Measurements from ENCODE around the gene PHTF2.

Gene PHTF2

DNA sequence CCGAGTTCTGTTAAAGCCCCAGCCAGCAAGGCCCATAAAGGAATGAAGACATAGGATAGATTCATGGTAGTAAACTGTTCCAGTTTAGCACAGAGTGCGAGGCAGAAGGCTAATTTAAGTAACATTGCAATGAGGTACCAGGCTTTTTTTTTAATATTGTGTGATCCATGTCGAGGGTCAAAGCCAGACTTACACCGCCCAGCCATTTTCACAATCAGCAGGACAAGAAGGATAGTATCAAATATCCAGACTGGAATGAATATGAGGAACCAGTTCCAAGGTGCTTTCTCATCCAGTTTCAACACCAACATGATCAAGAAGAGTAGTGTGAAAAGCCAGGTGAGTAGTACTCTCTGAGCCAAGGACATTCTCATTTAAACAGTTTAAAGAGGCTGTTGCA lies 4.6 kb upstream of the PHTF2 start:
- DNase-seq (ENCODE audit: low read depth in 2 of 2): no peak

DNA sequence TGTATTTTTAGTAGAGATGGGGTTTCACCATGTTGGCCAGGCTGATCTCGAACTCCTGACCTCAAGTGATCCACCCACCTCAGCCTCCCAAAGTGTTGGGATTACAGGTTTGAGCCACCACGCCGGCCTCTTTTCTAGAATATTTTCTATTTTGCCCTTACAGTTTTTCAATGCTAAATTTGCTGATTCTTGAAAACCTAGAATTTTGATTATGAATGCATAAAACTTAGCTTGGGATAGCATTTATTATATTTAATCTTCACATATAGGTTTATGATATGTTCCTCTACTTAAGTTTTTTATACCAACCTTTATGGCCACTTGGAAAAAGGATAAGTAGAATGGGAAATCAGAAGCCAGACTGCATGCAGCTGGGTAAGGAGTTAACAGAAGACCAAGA lies 2.5 kb upstream of the PHTF2 start:
- DNase-seq (ENCODE audit: low read depth in 2 of 2): no peak

DNA sequence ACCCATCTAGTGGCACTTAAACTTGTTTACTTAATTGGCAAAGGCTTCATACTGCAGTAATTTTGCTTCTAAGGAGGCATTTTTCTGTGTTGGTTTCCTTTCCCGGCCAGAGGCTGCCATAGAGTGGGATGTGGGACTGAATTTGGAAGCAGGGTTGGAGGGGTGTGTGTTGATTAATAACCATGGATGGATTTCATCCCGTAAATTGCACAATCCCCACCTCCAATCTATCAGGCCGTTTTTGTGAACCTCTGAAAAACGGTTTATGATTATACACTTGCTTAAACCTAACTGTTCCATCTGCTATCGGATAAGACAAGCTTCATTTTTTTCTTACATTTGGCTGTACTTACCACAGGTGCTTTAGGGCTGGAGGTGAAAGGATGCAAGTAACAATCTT lies 1.6 kb upstream of the PHTF2 start:
- no peak for DNase-seq (ENCODE audit: low read depth in 2 of 2)

DNA sequence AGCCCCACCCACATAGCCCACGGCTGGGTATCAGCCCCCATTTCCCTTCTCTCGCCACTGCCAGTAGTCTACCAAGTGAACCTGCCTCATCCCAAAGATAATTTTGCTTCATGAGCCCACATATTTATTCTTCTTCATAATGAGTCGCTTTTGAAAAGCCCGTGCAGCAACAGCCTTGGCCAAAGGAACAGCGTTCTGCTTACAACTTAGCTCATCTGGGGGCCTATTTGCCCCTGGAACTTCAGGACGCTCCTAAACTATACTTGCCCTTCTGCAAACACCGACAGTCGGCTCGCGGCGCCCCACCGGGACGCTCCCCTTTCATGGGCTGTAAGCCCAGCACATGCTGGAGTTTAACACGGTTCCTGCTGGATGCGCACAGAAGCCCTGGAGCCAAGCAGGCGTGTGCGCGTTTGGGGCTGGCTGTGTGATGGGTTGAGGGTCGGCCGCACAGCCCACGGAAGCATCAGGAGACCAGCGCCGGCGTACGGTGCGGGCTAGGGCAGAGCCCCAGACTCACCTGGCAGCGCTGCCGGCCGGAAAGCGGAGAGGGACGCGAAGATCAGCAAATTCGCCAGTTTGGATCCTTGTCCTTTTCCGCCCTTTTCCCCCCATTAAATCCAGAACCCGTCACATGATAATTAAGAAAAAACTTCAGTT lies 709 bp upstream of the PHTF2 start:
- DNase-seq (ENCODE audit: low read depth in 2 of 2): no peak

DNA sequence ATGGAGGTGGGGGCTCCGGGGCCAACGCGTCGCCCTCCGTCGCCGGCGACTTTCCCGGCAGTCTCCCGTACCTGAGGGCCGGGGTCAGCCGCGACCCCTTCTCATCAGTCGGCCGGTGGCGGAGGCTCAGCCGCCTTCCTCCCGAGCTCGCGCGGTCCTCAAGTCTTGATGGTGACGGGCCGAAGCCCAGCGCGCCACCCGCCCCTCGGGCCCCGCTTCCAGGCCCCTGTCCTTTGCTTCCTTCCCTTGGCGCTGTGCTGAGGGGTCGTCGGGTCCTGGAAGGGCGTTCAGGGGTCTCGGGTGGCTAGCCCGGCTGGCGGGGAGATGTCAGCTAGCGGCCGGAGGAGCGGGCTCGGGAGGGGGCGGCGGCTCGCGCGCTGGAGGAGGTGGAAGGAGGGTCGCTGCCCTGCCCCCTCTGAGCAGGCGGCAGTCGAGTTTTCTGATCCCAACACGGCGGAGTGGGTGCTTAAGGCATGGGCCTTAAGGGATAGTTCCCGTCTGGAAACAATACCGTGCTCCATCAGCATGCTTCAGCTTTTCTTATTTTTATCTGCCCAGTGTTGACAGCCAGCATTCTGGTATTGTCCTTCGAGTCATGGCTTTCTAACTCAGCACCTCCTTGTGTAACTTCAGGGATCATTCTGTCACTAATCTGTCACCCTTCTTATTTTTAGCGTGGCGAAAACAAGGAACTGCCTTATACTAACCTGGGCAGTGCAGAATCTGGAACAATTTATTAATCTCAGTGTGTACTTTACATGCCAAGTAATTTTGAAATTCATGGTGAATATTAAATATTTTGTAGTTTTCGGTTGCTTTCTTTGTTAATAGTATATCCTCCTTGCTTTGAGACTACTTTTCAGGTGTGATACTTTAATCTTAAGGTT lies 748 bp downstream of the PHTF2 start:
- peak in 1 of 2 donors; percentile 15 for DNase-seq (ENCODE audit: low read depth in 2 of 2)

DNA sequence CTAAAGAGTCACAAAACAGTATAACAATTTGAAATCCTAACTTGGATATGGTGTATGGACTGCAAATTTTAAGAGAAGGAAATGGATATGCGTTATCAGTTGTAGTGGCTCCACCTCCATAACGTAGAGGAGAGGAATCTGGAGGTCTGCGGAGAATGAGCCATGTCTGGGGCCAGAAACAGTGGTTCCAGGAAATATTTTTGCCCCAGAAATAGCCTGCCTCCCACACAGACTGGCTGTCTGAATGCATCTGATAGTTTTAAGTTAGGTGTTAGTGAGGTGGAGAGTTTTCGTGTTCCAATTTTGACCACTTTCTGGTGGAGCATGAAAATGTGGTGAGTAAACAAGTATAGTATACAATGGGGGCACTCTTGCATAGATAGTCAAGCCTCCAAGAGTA lies 1.6 kb downstream of the PHTF2 start:
- no peak for DNase-seq (ENCODE audit: low read depth in 2 of 2)

DNA sequence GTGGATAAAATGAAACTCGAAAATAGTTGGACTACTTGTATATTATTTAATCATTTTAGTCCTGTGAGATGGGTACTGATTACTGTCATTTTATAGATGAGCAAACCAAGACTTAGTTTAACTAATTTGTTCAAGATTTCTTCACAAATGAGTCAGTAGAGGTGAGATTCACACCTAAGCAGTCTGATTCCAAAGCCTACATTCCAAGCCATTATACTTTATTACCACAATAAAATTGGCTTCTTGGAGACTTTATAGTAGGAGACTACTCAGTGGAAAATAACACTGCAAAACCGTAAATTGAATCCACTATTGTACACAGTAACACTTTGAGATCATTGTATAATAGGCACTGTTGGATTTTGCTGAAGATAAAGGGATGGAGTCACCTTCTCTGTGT lies 2.2 kb downstream of the PHTF2 start:
- no peak for DNase-seq (ENCODE audit: low read depth in 2 of 2)

DNA sequence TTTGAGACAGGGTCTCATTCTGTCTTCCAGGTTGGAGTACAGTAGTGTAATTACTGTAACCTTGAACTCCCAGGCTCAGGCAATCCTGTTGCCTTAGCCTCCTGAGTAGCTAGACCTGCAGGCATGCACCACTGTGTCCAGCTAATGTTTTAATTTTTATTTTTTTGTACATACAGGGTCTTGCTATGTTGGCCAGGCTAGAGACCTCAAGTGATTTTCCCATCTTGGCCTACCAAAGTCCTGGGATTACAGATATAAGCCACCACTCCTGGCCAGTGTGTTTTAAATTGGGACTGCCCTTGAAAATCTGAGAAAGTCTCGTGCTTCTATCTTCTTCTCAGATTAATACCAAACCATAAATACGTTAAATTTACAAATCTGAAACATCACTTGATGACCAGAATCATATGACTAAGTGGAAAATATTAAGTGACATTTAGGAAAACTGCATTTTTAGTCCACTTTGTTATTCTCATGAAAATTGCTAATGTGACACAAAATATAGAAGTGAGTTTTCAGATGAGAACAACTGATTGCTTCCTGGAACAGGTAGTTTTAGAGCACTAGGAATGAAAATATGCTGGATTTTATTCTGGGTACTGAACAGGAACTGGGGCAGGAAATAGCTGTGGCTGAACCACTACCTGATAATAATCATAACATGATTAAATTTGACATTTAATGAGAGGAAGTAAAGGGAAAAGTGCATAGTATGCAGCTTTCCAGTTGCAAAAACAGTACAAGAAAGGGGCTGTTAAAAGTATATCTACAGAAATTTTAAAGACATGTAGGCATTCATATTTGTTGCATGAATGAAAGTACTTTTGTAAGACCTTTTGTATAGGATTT lies 4.2 kb downstream of the PHTF2 start:
- no peak for DNase-seq (ENCODE audit: low read depth in 2 of 2)

DNA sequence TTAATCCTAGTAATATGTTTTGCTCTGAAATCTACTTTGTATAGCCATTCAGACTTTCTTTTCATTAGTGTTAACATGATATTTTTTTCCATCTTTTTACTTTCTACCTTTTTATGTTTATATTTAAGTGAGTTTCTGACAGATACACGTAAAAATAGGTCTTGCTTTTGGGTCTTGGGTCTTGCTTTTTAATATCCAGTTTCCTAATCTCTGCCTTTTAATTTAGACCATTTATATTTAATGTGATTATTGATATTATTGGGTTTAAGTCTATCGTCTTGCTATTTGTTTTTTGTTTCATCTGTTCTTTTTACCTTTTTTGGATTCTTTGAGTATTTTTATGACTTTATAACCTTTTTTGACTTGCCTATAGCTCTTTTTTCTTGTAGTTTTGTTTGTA lies 7.9 kb downstream of the PHTF2 start:
- DNase-seq (ENCODE audit: low read depth in 2 of 2): no peak

DNA sequence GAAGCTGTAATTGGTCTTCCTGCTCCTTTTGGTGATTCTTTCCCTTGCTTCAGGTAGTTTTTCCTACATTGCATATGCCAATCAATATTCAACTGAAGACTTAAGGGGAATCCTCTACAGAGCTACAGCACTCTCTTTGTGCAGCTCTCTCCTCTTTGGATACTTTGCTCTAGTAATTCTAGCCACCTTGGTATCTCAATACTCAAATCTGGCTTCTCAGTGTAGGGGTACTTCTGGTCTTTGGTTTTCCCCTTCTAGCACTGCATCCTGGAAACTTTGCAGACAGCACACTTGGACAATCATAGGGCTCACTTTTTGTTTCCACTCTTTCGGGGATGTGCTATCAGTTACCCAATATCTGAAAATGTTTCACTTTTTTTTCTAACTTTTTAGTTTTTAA lies 9.9 kb downstream of the PHTF2 start:
- no peak for DNase-seq (ENCODE audit: low read depth in 2 of 2)

DNA sequence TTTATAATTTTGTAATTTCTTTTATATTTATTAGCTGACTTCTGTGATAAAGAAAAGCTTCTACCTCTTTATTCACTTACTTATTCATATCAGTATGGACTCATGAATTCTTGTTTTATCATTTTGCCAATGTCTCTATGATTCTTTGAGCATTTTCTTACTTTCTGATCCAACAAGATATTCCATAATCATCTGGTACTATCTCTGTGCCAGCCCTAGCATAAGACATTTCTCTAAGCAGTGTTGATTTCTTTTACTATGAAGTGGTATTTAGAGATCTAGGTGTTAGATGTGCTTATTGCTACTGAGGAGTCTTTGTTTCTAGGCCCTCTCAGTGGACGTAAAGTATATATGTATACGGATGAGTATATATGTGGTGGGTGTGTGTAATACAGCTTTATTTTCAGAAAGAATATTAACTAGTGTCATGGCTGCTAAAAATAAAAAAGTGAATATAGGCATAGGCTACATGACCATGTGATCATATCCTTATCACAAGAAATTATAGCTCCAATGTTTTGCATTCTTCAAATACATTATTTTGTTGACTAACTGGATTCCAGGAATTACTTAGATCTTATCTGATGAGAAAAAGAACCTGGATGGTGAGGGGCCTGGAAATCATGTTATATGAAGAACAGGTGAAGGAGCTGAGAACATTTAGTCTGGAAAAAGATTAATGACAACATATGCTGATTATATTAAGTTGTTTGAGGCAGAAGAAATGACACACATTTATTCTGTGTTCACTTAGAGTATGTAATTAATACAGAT lies 13.1 kb downstream of the PHTF2 start:
- DNase-seq (ENCODE audit: low read depth in 2 of 2): no peak

DNA sequence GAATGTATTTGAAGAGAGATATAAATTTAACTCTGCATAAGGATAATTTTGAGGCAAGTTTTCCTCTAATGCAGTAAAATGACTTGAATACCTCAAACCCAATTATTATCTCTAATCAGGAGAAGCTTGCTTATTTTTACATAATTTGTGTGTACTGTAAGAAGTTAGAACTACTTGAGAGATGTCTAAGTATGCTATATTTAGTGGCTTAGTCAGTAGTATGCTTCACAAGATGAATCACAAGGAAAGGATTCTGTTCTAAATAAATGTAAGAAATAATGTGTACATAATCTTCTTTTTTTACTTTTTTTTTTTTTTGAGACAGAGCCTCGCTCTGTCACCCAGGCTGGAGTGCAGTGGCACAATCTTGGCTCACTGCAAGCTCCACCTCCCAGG lies 13.7 kb downstream of the PHTF2 start:
- DNase-seq (ENCODE audit: low read depth in 2 of 2): no peak

DNA sequence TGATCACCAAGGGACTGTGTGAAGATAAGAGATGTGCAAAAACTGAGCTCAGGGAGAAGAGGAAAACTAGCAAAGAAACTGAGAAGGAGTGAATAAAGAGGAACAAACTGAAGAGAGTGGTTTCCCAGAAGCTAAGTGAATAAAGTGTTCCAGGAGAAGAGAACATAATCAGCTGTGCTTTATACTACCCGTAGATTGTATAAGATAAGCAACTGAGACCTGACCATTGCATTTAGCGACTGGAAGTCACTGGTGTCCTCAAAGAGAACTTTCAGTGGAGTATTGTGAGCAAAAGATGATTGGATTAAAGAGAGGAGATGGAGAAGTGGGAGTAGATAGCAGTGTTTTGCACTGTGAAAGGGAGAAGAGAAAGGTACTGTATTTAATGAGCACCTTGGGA lies 14.6 kb downstream of the PHTF2 start:
- DNase-seq (ENCODE audit: low read depth in 2 of 2): no peak

DNA sequence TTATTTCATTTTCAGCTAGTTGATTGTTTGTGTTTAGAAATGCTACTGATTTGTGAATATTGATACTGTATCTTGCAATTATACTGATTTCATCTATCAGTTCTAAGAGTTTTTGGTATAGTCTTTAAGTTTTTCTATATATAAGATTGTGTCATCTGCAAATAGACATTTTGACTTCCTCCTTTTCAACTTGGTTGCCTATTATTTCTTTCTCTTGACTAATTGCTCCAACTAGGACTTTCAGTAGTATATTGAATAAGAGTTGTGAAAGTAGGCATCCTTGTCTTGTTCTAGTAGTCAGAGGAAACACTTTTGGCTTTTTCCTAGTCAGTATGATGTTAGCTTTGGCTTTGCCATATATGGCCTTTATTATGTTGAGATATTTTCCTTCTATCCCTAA lies 20.4 kb downstream of the PHTF2 start:
- no peak for DNase-seq (ENCODE audit: low read depth in 2 of 2)

DNA sequence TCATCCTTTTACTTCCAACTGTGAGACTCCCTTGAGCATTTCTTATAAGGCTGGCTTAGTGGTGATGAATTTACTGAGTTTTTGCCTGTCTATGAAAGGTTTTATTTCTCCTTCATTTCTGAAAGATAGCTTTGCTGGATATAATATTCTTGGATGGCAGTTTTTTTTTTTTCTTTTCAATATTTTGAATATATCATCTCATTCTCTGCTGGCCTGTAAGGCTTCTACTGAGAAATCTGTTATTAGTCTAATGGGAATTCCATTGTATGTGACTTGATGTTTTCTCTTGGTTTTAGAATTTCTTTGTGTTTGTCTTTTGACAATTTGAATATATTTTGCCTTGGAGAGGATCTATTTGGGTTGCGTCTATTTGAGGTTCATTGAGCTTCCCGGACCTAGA lies 22.4 kb downstream of the PHTF2 start:
- no peak for DNase-seq (ENCODE audit: low read depth in 2 of 2)

DNA sequence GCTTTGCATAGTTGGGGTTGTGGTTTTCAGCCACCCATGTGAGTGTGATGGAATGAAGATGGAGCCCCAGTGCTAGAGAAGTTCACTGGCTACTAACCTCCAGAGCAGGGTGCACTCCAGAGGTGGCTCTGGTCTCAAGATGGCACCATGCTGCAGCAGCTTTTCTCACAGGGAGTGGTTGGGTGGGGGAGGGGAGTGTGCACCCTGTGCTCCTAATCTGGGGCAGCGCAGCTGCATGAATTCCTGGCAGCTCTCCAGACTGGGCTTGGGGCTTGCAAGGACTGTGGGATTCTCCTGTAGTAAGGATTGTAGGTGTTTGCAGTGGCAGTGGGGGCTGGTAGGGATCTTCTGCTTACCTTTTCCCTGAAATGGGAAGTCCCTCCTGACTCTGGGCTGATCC lies 23.7 kb downstream of the PHTF2 start:
- DNase-seq (ENCODE audit: low read depth in 2 of 2): no peak

DNA sequence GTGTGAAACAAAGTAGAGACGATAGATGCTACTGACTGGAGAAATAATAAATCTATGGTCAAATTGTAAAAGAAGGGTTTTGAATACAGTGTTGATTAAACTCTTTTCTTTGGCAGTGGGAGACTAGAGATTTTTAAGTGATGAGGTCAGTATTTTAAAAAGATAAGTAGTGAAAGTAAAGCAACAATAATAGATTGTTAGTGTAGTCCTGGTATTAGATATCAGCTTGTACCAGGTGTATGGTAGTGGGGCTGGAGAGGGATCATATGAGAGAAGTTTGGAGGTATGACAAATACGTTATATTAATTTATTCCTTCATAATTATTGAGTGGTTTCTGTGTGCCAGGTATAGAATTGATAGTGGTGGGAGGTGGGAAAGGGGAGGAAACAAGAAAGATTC lies 25.2 kb downstream of the PHTF2 start:
- no peak for DNase-seq (ENCODE audit: low read depth in 2 of 2)

DNA sequence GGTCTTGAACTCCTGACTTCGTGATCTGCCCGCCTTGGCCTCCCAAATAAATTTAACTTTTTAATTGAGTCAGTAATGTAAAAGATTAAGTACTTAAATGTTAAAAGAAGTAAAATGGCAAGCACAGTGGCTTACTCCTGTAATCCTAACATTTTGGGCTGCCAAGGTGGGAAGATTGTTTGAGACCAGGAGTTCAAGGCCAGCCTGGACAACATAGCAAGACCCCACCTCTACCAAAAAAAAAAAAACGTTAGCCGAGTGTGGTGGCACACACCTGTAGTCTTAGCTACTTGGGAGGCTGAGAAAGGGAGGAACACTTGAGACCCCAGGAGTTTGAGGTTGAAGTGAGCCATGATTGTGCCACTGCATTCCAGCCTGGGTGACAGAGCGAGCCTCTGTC lies 26.1 kb downstream of the PHTF2 start:
- DNase-seq (ENCODE audit: low read depth in 2 of 2): no peak

DNA sequence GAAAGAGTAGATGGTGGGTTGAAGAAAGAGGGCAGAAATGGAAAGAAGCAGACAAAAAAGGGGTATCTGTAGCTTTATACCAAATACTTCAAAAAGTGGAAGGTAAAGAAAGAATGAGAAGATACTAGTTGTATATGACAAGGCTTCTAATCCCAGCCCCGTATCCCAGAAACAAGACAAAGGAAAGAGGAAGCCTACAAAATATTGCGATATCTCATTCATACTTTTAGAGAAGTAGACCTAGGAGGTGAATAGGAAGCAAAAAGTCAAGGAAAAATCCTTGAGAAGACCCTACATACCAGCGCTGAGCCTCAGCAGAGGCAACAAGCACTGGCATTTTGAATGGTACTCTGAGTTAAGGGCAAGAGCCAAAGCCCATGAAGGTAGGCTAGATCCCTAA lies 26.6 kb downstream of the PHTF2 start:
- DNase-seq (ENCODE audit: low read depth in 2 of 2): no peak

DNA sequence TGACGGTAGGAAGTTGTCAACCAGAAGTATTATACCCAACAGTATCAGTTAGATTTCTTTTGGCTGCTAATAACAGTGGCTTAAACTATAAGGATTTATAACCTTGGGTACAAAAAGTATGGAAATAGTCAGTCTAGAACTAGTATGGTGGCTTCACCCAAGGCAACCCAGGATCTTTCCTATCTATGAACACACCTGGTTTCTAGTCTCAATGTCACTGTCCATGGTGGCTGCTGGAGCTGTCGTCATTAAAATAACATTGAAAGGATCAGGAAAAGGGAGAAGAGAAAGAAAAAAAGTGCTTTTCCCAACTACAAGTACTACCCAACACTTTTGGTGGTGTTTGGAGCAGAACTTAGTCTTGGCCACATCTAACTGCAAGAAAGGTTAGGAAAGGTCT lies 27.7 kb downstream of the PHTF2 start:
- no peak for DNase-seq (ENCODE audit: low read depth in 2 of 2)

DNA sequence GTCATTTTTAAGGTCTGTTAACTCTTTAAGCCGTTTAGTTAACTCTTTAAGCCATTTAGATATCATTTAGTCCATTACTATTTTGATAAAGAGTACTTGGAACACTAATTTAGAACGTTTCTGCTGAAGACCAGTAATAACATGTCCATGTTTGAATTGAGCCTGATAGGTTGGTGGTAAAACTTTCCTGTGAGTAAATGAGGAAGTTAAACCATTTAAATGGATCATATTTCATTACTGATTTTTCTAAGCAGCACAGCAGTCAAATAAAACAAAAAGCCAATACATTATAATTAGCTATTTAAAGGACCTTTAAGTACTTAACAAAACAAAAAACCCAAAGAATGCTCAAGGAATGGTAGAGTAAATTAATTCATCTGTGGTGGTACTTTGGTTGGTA lies 29.4 kb downstream of the PHTF2 start:
- no peak for DNase-seq (ENCODE audit: low read depth in 2 of 2)

Measured in stimulated activated CD8-positive, alpha-beta memory T cell treated with anti-CD3 and anti-CD28 coated beads, Interleukin-15, amount 100 ng/mL, for 48 hours (primary cell).